NT2/D1 (cell line): ENCODE measurements around the gene NTNG2.

Source experiments
- DNase-seq: peaks from one replicate; pipeline ENCODE4 v3.0.0-alpha.2; 2011; ENCODE audit warnings: low read depth, low spot score
- H3K27me3 ChIP-seq: 2 replicates; pipeline ENCODE4 v1.6.0; 2011; ENCODE audit warnings: mild to moderate bottlenecking; ENCODE audit not compliant: insufficient read length, insufficient read depth
- H3K36me3 ChIP-seq: 2 replicates; pipeline ENCODE4 v1.6.1; 2011; ENCODE audit warnings: mild to moderate bottlenecking, low read length, mixed read lengths; ENCODE audit not compliant: insufficient read depth, insufficient read length
- H3K4me1 ChIP-seq: 2 replicates; pipeline ENCODE4 v1.5.1; 2011; ENCODE audit not compliant: insufficient read depth, insufficient read length
- H3K4me3 ChIP-seq: 2 replicates; pipeline ENCODE4 v1.5.1; 2011; ENCODE audit warnings: low read depth; ENCODE audit not compliant: insufficient read length
- H3K9ac ChIP-seq: 2 replicates; pipeline ENCODE4 v1.6.0; 2011; ENCODE audit warnings: low read depth; ENCODE audit not compliant: insufficient read length
- H3K9me3 ChIP-seq: 2 replicates; pipeline ENCODE4 v1.5.1; 2011; ENCODE audit warnings: mild to moderate bottlenecking, low read length; ENCODE audit not compliant: insufficient read depth
- SUZ12 ChIP-seq: IDR thresholded peaks from 2 replicates; pipeline ENCODE4 v1.6.1; 2011; ENCODE audit not compliant: insufficient read length, insufficient read depth; ENCODE audit errors: extremely low read depth
- YY1 ChIP-seq: IDR thresholded peaks from 2 replicates; pipeline ENCODE4 v1.6.1; 2011; ENCODE audit not compliant: insufficient read length, insufficient read depth
- ZNF274 ChIP-seq: IDR thresholded peaks from 2 replicates; pipeline ENCODE4 v1.6.1; 2011; ENCODE audit warnings: mild to moderate bottlenecking, low read depth, low read length

Gene NTNG2

DNA sequence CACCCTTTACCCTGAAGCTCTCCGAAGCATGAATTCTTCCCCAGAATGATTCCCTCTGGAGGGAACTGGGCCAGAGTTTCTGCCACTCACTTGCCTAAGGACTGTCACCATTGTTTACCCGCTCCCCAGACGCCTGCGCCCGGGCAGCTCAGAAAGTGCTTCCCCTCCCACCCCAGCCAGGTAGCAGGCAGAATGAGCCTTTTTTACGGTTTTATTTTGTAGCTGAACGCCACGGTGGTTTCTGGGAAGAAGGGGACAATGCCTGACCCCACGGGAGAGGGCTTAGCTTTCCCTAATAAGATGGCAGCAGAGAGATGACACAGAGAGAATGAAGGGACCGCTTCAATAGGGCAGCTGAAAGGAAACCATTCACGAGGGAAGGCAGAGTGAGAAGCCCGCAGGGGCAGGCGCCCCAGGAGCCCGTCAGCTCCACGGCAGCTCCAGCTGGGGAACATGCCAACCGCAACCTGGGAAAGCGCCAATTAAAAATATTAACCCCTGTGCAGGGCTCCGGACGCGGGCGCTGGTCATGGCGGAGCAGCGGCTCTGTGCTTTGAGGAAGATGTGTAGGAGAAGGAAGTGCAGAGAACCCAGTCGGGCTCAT, 20.4 kb upstream of the NTNG2 start:
- Histone ChIP-seq H3K9ac (no peak overlapping the region), H3K36me3 (no peaks in the 10 kb centered on the region), H3K4me3 (no peak overlapping the region), H3K4me1 (peaks cover 15% of the 10 kb centered on the region), H3K9me3 (no peaks in the 10 kb centered on the region), H3K27me3 (peaks cover 2% of the 10 kb centered on the region)
- TF ChIP-seq SUZ12 (no peak), ZNF274 (no peak), YY1 (no peak)
- no peak for DNase-seq

DNA sequence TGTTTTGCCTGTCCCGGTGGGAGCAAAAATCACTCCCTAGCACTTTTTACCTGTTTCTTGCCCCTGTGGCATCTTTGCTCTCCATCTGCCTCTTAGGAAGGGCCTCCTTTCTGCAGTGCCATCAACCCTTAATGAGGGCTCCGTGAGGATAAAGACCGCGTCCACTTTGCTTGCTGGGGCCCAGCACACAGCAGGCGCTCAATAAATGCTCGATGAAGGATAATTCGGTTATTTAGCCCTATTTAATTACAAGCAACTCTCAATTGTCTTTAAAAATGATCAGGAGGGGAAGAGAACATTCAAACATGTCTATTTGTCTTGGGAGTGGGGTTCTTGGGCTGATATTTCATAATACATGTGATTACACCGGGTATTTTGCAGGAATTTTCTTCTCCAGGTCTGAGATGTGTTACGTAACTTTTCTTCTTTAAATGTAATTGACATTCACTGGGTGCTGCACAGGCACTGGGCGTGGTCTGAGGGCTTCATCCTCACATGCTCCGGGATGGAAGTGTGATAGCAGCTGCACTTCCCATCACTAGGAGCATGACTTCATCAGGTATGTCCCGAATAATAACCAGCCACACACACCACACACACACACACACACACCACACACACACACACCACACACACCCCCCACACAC, 19.8 kb upstream of the NTNG2 start:
- Histone ChIP-seq H3K9ac (no peak overlapping the region), H3K9me3 (no peaks in the 10 kb centered on the region), H3K4me1 (peaks cover 10% of the 10 kb centered on the region), H3K36me3 (no peaks in the 10 kb centered on the region), H3K4me3 (no peak overlapping the region), H3K27me3 (peaks cover 2% of the 10 kb centered on the region)
- TF ChIP-seq ZNF274 (no peak), SUZ12 (no peak), YY1 (no peak)
- DNase-seq: no peak

DNA sequence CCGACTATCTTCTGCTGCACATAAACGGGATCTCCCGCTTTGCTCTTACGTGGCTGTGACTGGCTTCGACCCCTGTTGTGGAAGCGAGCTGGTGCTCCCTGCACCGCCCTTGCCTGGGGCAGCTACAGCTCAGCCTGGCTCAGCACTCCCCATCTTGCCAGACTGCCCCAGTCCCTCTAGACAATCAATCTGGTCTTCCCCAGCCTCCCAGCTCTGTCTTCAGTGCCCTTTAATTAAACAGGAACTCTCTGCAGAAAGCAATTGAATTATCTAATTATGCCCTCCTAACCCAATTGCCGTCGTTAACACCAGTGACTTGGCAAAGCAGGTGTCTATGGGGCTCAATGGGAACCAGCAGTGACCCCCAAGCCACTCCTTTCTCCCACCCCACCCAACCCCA, 18.9 kb upstream of the NTNG2 start:
- no peak for TF ChIP-seq ZNF274
- no peak for TF ChIP-seq YY1
- no peak for TF ChIP-seq SUZ12

DNA sequence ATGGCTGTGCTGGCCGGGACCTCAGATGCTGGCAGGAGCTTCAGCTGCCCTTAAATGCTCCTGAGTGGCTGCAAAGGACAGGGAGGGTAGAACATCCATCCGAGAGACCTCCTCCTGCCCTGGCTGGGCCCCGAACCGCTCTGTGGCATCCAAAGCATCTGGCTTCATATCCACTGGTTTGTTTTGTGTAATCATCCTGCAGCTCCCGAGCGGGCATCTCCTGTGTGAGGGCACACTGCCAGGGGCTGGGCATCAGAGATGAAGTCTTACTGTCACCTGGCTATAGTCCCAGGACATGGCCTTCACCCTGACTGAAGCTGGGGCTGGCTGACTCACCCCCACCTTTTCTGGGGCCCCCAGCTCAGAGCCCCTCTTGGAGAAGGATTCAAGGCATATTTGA, 18.5 kb upstream of the NTNG2 start:
- Histone ChIP-seq H3K9me3 (no peaks in the 10 kb centered on the region), H3K27me3 (no peaks in the 10 kb centered on the region), H3K9ac (no peak overlapping the region), H3K4me1 (peaks cover 6% of the 10 kb centered on the region), H3K36me3 (no peaks in the 10 kb centered on the region), H3K4me3 (no peak overlapping the region)
- DNase-seq: no peak
- TF ChIP-seq SUZ12 (no peak), YY1 (no peak), ZNF274 (no peak)

More for the DNA sequence above, 18.9 kb upstream of the NTNG2 start:
- H3K9me3 ChIP-seq: no peaks in the 10 kb centered on the region
- no peaks in the 10 kb centered on the region for H3K36me3 ChIP-seq
- peaks cover 6% of the 10 kb centered on the region for H3K4me1 ChIP-seq
- peaks cover 2% of the 10 kb centered on the region for H3K27me3 ChIP-seq
- no peak overlapping the region for H3K4me3 ChIP-seq
- DNase-seq: no peak
- H3K9ac ChIP-seq: no peak overlapping the region

DNA sequence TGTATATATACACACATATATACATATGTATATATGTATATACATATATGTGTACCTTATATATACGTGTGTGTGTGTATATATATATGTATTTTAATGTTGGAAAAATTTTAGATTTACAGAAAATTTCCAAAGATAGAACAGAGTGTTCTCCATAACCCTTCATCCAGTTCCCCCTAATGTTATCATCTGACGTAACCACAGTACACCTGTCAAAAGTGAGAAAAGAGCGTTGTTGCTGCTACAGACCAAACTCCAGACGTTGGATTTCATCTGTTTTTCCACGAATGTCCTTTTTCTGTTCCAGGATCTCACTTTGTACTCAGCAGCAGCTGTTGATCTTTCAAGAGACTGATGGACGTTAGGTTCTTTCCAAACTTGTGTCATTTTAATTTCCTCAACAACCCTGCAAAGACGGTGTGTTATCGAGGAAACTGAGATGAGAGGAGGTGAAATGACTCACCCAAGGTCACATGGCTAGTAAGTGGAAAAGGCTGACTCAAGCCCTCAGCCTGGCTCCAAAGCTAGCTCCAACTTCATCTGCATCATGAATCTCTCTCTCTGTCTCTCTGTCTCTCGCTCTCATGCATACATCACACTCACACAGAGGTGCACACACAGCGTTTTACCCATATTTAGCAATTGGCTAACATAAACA, 17.0 kb upstream of the NTNG2 start:
- DNase-seq: no peak
- no peak overlapping the region for H3K4me3 ChIP-seq
- no peaks in the 10 kb centered on the region for H3K36me3 ChIP-seq
- H3K4me1 ChIP-seq: peaks cover 6% of the 10 kb centered on the region
- no peak for TF ChIP-seq YY1
- no peak for TF ChIP-seq SUZ12
- TF ChIP-seq ZNF274: no peak
- H3K9ac ChIP-seq: no peak overlapping the region
- no peaks in the 10 kb centered on the region for H3K9me3 ChIP-seq
- no peaks in the 10 kb centered on the region for H3K27me3 ChIP-seq

DNA sequence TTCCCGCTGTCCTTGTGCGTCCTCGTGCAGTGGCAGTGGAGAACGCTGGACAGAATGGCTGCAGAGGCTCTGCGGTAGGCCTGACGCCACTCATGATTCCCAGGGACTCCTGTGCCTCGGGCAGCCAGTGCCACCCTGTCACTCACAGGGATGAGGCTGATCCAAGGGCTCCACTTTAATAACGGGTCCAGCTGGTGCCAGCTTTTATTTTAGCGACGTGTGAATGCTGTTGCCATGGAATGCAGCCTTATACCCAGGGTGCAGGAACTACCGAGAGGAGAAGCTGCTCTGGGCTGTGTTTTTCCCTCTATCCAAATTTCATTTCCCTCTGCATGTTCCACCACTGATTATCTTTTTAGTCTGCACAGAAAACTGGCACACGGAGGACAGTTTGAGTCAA, 15.8 kb upstream of the NTNG2 start:
- no peaks in the 10 kb centered on the region for H3K9me3 ChIP-seq
- H3K9ac ChIP-seq: no peak overlapping the region
- no peaks in the 10 kb centered on the region for H3K27me3 ChIP-seq
- TF ChIP-seq SUZ12 (no peak), ZNF274 (no peak)
- no peak overlapping the region for H3K4me3 ChIP-seq
- DNase-seq: no peak
- H3K36me3 ChIP-seq: no peaks in the 10 kb centered on the region
- no peaks in the 10 kb centered on the region for H3K4me1 ChIP-seq

DNA sequence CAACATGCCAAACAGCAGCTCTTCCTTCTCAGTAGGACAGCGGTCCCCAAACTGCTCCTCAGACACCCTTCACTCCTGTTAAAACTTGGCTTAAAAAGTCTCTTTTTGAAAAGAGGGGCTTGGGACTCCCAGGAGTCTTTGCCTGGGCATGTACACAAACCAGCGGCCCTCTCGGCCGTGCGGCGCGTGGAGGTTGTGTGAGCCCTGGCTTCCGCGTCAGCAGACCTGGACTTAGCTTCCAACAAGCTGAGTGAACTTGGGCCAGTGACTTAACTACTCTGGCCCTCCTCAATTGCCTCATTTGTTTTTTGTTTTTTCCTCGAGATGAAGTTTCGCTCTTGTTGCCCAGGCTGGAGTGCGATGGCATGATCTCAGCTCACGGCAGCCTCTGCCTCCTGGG, 15.3 kb upstream of the NTNG2 start:
- DNase-seq: no peak
- Histone ChIP-seq H3K9ac (no peak overlapping the region), H3K4me1 (no peaks in the 10 kb centered on the region), H3K4me3 (no peak overlapping the region), H3K36me3 (no peaks in the 10 kb centered on the region), H3K27me3 (no peaks in the 10 kb centered on the region), H3K9me3 (no peaks in the 10 kb centered on the region)
- TF ChIP-seq ZNF274 (no peak), YY1 (no peak), SUZ12 (no peak)
